RPMI8226 (cell line): ENCODE results near the gene BCL11B.
"Not testable (repeated sequence)": the region's sequence is repeated elsewhere in the genome, so short reads cannot be mapped to it uniquely, and the experiment has no call there.

Experiments
- DNase-seq: peaks from one replicate; pipeline ENCODE4 v3.0.0-alpha.2; 2015

BCL11B gene

DNA sequence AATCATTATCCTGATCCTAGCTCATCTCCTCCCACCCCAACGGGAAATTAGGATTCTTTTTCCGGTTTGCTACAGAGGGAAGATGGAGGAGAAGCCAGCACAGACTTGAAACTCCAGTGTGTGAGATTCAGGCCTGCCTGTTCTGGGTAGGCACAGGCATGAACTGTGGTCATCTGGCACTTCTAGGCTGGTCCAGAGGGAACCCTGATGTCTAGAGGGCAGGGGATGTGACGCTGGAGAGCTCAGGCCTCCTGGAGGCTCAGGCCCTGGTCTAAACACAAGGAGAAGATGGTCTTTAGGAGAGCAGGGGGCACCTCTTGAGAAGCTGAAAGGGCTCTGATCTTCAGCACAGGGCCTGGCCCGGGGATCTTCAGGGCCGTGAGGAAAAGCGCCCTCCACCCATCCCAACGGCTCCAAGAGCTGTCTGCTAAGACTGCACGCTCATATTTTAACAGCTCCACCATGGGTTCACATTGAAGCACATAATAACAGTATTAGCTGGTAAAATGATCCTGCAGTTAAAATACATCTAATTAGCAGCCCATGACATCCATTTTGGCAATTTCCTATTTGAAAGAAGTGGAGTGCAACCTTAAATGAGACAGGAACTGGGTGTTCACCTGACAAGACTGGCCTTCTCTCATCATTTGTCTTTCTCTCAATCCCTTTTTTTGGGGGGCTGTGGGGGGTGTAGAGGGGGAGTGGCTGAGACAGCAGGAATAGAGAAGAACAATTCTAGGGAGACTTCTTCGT, 35.4 kb downstream of the BCL11B start:
- DNase-seq: no peak

DNA sequence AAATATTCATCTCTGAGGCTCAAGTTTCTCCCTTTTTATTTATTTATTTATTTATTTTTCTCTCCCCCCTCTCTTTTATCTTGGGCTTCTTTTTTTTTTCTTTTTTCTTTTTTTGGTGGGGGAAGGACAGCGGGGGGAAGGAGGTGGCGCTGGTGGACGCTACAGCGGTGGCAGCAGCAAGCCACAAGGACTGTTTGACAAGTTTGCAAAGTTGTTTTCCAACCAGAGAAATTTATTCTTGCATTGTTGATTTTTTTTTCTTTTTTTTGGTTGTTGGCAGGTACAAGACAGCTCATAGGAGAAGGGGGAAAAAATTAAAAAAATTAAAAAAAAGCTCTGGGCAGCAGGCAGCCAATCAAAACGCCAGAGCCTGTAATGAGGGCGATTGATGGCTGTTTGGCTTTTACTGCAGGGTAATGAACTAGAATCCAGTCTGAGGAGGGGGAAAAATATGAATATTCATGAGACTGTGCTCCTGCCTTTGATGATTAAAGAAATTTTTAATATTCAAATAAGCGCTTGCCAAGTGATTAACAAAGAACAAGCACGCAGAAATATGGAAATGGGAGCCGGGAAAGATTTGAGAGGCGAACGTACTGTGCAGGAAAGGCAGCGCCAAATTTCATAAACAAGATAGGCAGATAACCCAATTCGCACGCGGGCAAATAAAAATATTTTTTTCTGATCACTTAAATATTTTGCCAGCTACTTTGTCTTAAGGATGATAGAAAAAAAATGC, 36.2 kb downstream of the BCL11B start:
- DNase-seq: no peak

DNA sequence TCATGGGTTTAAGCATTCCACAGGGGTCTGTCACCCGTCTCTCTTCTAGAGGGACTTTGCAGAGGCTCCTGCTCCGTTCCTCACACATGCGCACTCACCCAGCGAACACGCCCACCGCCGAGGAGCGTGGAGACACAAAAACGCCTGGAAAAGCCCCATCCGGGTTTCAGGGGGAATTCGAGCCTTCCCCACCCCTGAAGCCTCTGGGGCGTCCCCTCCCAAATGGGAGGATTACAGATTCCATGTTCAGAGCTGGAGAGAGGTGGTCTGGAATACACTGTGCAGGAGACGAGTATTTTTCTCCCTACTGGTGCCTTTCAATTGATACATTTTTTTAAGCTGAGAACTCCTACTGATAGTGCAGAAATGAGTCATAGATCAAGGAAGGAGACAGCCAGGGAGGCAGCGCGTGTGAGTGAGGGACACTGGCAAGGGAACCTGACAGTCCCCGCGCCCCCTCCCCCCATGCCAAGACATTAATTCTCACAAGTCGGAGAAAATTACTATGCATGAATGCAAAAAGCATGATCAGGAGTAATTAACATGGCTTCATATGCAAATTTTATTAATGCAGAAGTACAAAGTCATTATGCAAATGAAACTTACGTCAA, 36.9 kb downstream of the BCL11B start:
- DNase-seq: no peak

DNA sequence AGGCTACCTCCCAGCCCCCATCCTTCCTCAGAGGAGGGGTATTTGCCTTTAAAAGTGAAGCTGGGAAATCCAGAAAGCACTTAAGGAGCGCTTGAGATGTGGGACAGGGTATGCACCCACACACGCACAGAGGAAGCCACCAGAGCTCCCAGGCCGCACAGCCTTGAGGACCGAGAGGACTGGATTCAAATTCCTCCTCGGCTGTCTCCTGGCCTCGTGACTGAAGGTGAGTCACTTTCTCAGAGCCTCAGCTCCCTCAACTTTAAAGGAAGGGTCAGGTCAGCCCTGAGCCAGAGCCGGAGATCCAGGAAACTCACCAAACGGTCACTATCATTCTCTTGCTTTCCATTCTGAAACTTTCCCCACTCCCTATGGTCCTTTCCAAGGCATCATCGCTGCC, 37.6 kb downstream of the BCL11B start:
- no peak for DNase-seq

DNA sequence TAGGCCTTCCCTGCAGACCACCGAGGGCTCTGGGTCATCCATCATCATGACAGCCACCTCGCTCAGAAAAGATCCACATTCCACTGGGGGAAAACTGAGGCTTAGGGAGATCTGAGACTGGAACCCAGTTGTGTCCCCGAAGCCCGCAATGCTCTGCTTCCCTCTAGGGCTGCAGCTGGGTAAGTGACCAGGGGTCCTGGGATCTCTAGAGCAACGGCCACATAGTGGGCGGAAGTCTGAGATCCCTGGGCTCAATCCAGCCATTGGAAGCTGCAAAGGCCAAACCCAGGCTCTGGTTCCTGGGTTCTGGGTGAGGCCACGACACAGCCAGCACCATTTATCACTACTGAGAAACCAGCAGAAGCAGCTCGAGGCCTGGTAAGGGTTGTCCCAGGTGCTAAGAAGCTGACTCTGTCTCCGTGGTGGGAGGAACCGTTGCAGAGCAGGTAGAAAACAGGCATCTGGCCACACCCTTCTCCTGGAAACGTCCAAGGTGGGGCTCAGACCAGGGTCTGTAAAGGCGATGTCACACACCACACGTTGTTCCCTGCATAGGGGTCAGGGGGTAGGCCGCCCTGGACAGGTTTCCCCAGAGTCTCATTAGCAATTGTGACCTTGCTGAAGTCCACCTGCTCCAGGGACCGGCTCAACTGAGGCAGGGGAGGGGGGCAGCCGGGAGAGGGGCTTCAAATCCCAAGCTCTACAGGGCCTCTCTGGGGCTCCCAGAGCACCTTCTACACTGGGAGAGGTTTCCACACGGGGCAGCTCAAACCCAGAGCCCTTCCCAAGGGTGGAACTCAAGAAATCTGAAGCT, 38.6 kb downstream of the BCL11B start:
- DNase-seq: no peak

DNA sequence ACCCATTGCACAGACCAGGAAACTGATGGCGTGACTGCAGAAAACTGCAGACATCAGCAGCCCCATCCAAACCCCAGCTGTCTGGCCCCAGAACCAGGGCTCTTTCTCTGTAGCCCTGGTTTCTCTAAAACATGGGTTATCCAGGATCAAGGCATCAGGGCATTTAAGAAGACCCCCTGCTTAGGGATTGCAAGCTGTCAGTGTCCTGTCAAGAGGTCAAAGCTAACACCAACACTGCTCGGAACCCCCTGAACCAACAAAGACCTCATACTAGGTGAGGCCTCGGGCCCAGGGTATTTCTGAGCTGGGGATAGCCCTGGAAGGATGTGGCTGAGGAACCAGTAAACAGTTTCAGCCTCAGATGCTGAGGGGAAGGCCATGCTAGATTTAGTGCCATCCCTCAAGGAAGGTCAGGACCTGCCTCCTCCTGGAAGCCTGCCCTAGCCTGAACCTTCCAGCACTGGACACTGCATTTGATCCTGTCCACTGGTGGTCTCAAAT, 39.2 kb downstream of the BCL11B start:
- DNase-seq: no peak

DNA sequence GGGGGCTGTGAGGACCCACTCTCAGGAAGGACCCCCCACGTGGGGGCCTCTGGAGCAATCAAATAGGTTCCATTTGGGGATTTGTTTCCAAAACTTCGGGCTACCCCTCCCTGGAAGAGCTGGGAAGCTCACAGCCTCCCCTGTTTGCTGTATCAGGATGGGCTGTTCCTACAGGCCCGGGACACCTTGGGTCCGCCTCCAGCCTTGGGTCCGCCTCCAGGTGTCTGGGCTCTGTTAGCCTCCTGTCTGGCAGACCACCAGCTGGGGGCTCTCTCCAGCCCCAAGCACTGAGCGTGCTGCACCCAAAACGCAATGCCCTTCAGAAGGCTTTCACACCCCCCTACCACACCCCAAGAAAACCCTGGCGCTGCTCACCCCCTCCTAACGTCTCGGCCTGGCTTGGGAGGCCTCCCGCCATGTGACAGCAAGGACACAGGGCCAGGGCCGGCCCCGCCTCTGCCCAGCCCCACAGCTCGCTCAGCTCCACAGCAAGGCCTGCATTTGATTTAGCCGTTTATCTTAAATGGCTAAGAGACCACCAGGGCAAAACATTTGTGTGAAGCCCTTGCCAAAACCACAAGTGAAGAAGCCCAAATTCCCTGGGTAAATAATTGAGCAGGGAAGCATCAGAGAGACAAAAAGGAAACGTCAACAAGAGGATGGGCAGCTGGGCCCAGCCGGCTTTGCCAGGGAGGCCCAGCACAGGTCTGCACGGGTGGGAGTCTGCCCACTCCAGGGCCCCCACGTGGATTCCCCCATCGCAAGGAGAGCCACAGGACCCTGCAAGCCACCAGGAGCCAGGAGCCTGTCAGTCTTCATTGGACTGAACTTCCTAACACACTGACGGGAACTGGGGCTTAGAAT, 39.9 kb downstream of the BCL11B start:
- no peak for DNase-seq

DNA sequence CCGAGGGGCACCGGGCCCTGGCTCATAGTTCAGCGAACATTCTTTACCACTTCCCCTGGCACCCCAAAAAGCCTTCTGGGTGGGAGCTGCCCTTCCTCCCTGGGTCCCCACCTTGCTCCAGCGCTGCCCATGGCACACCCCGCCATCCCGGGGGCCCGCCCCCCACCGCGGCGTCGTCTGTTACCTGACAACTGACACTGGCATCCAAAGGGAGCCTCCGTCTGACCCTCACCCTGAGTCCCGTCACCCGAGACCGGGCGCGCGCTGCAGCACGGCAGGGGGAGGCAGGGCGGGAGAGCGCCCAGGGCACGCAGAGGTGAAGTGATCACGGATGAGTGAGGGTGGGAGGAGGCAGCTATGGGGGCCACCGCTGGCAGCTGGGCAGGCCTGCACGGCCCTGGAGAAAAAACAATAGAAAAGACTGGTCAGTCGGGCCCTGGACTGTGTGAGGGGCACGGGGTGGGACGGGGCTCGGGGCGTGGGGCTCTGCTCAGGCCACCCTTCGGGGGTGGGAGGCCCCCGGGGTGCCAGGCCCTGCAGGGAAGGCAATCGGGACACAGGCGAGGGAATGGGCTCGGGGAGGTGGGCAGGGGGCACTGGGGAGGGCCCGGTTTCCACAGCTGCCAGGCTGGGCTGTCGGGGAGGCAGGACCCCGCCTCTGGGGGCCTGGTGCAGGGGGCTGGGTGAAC, 40.7 kb downstream of the BCL11B start:
- DNase-seq: no peak

DNA sequence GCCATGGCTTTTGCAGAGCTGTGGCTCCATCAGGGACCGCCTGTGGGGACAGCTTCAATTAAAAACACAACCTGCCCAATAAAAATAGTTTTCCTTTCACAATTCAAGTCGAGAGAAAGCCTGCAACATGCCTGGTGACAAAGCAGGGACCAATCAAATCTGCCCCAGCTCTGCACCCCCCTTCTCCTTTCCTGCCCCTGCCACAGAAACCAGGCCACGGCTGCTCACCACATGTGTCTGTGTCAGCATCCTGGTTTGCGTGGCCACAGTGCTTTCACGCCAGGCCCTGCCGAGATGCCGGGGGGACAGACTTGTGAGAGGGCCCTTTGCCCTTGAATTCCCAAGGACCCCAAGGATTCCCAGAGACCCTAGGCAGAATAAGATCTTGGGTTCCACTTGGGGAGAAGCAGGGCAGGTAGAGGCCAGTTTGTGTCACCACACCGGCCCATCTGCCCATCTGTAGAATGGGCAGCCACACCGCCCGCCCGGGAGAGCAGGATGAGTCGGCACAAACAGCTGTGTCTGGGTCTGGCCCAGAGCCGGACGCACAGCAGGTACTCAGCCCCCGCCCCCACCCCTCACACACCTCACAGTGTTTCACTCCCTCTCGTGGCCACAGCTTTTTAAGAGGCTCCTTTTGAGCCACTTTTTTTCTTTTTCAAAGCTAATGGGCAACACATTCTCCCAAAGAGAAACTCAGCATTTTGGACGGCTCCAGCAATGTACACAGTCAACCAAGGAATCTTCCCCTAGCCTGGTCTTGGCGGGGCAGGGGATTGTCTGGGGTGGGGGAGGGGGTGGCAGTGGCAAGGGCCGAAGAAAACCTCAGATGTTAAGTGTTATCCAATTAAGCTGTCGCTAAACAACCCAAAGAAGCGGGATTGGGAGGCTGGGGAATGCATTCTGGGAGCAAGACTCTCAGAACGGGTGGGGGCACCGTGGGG, 41.5 kb downstream of the BCL11B start:
- DNase-seq: peak; percentile 47

DNA sequence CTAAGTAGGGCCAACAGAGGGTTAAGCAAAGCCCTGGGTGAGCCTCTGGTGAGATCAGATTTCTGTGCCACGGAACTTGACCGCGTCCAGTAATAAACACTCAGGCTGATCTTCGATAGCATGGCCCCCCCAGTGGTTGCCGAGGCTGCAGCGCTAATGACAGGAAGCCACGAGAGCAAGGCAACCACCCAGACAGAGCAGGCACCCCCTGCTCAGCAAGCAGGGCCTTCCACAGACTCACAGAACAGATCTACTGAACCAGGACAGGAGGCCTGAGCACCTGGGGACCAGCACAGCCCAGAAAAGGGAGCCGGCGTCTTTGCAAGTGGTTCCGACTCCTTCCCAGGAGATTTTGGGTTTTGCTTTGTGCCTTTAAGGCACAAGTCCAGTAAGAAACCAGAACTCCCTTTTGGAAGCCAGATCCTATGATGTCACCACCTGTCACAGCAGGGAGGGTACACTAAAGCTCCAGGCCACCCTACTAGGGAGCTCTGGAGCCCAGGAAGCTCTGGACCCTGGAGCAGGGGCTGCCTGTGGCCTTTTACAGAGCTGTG, 42.3 kb downstream of the BCL11B start:
- DNase-seq: no peak

DNA sequence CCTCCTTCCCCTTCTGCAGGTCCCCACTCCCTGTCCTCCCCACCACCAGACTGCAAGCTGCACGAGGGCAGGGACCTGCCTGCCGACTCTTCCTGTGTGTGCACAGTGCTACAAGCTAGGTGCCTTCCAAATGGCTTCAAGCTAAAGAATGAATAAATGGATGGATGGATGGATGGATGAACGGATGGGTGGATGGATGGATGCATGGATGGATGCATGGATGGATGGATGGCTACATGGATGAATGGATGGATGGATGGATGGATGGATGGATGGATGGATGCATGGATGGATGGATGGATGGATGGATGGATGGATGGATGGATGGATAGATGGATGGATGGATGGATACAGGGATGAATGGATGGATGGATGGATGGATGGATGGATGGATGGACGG, 43.2 kb downstream of the BCL11B start:
- DNase-seq: not testable (repeated sequence)

DNA sequence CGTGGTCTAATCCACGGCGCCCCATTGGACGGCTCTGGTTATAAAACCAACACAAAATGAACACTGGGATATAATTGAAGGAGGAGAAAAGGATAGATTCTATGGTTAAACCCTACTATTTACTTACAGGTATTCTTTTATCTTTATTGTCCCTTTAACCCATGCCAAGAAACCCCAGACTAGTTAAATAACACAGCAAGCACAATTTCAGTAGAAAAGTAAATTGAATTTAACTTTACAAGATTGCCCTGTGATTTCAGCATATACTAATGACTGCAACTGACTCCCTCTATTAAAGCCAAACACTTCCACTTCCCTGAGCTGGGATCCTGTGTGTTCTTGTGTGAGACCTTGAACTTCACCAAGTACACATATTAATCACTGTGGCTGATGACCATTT, 45.3 kb downstream of the BCL11B start:
- no peak for DNase-seq

DNA sequence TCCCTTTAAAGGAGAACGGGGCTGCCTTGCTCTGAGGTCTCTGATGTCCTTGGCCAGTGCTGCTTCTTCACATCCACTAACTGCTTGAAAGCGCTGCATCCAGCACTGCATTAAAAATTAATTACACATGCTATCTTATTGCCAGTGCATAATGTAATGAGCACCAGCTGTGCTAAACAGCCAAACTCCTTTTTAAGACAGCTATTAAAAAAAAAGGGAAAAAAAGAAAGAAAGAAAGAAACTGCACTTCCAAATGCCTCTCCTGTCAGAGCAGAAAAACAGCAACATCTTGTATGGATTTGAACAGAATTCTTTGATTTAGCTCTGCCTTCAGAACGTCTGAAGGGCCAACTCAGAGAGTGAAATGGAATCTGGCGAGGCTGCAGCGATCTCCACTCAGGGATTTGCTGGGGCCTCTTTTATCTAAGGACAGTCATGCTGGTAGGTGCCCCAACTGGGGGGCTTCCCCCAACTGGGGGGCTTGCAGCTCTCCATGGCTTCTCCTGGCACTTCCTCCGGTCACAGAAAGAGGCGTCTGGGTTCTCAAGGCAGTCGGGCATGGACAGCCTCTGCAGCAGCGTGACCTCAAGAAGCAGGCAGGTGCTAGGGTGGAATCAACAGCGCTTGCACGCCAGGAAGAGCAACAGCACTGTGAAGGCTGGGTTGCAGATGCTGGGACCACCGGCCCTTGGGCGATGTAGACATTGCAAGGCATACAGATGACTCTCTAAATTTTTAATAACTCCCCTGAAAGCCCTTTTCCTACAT, 46.4 kb downstream of the BCL11B start:
- DNase-seq: no peak

DNA sequence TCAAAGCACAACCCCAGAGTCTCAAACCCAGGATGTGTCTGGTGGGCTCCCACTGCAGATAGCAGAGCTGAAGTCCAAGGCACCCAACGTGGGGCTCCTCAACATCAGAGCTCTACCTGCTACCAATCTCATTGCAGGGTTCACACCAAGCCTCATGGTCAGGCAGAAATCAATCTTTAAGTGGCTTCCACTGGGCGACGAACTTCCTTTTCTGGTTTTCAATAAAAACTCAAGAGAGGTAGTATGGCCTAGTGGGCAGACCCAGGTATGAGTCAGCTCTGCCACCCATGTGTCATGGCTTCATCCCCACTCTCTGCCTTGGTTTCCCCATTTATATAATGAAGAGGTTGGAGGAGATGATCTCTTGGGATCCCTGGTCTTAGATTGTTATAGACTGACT, 47.0 kb downstream of the BCL11B start:
- no peak for DNase-seq

DNA sequence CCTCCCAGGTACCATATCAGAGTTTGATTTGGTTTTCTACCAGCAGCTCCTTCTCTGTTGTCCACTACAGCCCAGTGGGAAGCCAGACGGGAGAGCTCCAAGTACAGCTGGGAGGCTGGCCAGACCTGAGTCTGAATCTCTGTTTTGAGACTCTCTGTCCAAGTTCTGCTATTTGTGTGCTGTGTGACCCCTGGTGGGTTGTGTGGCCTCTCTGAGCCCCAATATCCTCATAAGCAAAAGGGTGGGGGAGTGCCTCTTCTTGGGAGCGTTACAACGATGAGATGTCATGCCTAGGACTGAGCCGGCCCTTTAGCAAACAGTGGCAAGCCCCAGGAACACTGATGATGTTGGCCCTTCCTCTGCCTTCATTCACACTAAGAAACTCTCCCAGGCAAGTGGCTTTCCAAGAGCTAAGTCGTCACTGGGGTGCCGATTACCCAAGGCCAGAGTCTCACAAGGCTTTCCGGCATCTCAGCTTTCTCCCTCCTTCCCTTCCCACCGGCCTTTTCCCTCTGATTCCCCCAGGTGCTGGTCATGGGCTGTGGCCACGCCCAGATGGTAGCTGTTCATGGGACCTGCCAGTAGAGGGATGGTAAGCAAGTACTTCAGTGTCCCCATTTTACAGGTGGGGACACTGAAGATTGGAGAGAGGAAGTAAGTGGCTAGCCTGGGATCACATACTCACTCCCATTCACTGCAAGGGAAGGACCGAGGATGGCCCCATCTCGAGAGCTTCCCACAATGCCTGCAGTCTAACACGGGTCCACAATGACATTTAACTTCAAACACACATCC, 47.7 kb downstream of the BCL11B start:
- DNase-seq: no peak

DNA sequence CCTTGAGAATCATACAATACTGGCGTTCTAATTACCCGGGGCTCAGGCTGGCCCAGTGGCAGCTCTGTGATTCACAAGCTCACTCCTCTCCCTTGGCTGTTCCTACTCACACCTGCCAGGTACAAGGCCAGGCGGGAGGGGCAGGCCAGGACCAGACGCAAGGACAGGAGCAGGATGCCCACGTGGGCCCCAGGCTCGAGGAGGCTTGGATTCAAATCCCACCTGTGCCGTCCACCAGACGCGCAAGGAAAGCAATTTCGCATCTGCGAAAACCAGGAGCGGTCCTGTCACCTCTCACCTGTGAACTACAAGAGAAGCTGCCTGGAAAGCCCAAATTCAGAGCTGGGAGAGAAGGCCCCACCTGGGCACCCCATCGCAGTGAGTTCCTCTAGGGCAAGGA, 50.6 kb downstream of the BCL11B start:
- DNase-seq: no peak

DNA sequence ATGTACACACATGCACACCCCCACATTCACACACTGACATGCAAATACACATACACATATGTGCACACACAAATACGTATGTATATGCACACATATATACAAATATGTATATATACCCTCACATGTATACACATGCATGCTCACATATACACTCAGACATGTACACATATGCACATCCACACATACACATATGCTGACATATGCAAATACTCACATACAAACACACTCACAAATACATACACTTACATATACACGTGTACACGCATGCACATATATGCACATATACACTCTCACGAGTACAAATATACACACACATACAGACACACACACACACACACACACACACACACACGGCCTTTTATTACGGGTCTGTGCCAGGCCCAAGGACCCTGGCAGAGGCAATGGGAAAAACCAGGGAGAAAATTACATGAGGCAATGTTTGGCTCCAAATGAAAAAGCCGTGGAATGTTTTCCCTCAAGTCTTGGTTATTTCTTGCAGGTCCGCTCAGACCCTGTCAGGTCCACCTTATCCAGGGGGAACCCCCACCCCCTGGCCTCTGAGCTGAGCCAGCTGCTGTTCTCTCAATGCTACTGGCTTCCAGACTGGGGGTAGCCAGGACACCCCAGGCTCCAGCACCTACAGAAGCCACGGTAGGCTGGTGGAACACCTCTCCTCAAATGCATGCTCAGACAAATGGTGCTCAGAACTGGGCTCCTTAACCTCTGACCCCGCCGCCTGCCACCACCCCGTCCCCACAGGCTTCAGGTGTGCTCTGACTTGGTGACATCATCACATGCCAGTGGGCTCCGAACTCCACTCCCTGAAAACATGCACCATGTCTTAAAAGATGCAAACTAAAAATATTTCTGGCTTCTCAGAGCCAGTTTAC, 54.7 kb downstream of the BCL11B start:
- DNase-seq: no peak
